HepG2 (cell line): Measurements from ENCODE around the gene EEF2. TPM values are rescaled to one million over a fixed set of nuclear protein-coding genes. Genes with fewer than 3 reads are reported as not detected.

ENCODE experiments used
- ATAC-seq: fragments of 200-7000 bp; cut with Tn5 transposase; 3 replicates; pipeline ENCODE4 v1.9.1; 2020; ENCODE audit warnings: mild to moderate bottlenecking, moderate library complexity
- BruUV-seq: library from RNA; stranded (reverse); fragments of 400-500 nt; replicated peaks from 2 replicates; lab custom pipeline; 2021; lab: Mats Ljungman, UMichigan
- CTCF ChIA-PET: fragments of 300-600 bp; formaldehyde crosslinking; extraction: SDS; loops from one replicate; lab custom pipeline; 2021; ENCODE audit warnings: low total read pairs, inconsistent platforms, low intra/inter-chr PET ratio; lab: Yijun Ruan, JAX
- POLR2A ChIA-PET: fragments of 350-600 bp; sonication (Branson Sonifier 250); formaldehyde crosslinking; loops from one replicate; lab custom pipeline; 2020; ENCODE audit warnings: antibody characterized with exemption, inconsistent platforms; lab: Yijun Ruan, JAX
- DNase-seq: peaks from one replicate; pipeline ENCODE4 v3.0.0-alpha.2; 2015; ENCODE audit warnings: low spot score
- FAIRE-seq: peaks from 3 replicates; lab custom pipeline; 2011; peaks lifted over from hg19 to GRCh38; lab: Jason Lieb, UNC
- H2AFZ ChIP-seq: one replicate; pipeline ENCODE4 v1.6.1; 2011; ENCODE audit warnings: low read length, inconsistent platforms
- H3K27ac ChIP-seq: fragments of 300-600 bp; 3 replicates; pipeline ENCODE4 v1.8.0; 2011; ENCODE audit warnings: mixed run types, mild to moderate bottlenecking, mixed read lengths, low read length, inconsistent platforms; ENCODE audit not compliant: insufficient read depth; ENCODE audit errors: extremely low read length
- H3K27me3 ChIP-seq, 2 experiments: fragments of 200-600 bp in 1 of 2; 2 replicates in 1 of 2; 3 replicates in 1 of 2; pipeline versions ENCODE4 v1.6.0 to v1.8.0; 2011; ENCODE audit warnings: low read length in 2 of 2, mild to moderate bottlenecking in 2 of 2, moderate library complexity in 2 of 2, inconsistent platforms in 1 of 2; ENCODE audit not compliant: insufficient read depth in 2 of 2, control insufficient read depth in 1 of 2
- H3K36me3 ChIP-seq, 2 experiments: fragments of 200-600 bp in 1 of 2; replicated peaks in 1 of 2; 2 replicates in 1 of 2; 3 replicates in 1 of 2; pipeline versions ENCODE4 v1.5.1 to v1.8.0; 2011; ENCODE audit warnings: low read length in 2 of 2, inconsistent platforms in 1 of 2; ENCODE audit not compliant: insufficient read depth in 2 of 2, control insufficient read depth in 1 of 2
- H3K4me1 ChIP-seq: 2 replicates; pipeline ENCODE4 v1.5.1; 2012; ENCODE audit warnings: low read length, inconsistent platforms; ENCODE audit not compliant: insufficient read depth
- H3K4me2 ChIP-seq: 2 replicates; pipeline ENCODE4 v1.6.0; 2011; ENCODE audit warnings: low read depth, low read length, inconsistent platforms
- H3K4me3 ChIP-seq, 3 experiments: fragments of 200-600 bp in 1 of 3; sonication (generic), shearing (Covaris generic) in 1 of 3; replicated peaks in 1 of 3; 2 replicates each; pipeline ENCODE4 v1.5.1; 2011 to 2016; ENCODE audit warnings: low read length in 3 of 3, inconsistent platforms in 2 of 3, low read depth in 2 of 3, mild to moderate bottlenecking in 2 of 3, control low read depth in 1 of 3, mixed read lengths in 1 of 3; ENCODE audit not compliant: insufficient read depth in 1 of 3
- H3K79me2 ChIP-seq: one replicate; pipeline ENCODE4 v1.6.1; 2011; ENCODE audit warnings: low read length, inconsistent platforms; ENCODE audit not compliant: insufficient read depth
- H3K9ac ChIP-seq: 2 replicates; pipeline ENCODE4 v1.6.0; 2011; ENCODE audit warnings: mild to moderate bottlenecking, low read depth, low read length, inconsistent platforms; ENCODE audit not compliant: insufficient read depth
- H3K9me3 ChIP-seq: 2 replicates; pipeline ENCODE4 v1.5.1; 2012; ENCODE audit warnings: mild to moderate bottlenecking, low read length
- H4K20me1 ChIP-seq: 2 replicates; pipeline ENCODE4 v1.6.0; 2011; ENCODE audit warnings: inconsistent platforms, mild to moderate bottlenecking, low read length, moderate library complexity; ENCODE audit not compliant: insufficient read depth
- AGO2 ChIP-seq: fragments of 200-400 bp; formaldehyde crosslinking; optimal IDR thresholded peaks from 2 replicates; pipeline ENCODE3; 2017; ENCODE audit warnings: mild to moderate bottlenecking, low read depth, low read length, moderate library complexity
- ARID5B ChIP-seq: IDR thresholded peaks from 2 replicates; pipeline ENCODE4 v1.4.0; 2020; ENCODE audit warnings: mild to moderate bottlenecking, missing genetic modification reagents
- GLMP ChIP-seq: sonication (generic); formaldehyde crosslinking; IDR thresholded peaks from 2 replicates; pipeline ENCODE4 v1.9.0; 2021; ENCODE audit warnings: missing genetic modification reagents, mild to moderate bottlenecking, borderline replicate concordance
- MAFK ChIP-seq, 2 experiments: IDR thresholded peaks in 1 of 2; conservative IDR thresholded peaks in 1 of 2; 2 replicates each; pipeline ENCODE4 v1.6.1; 2011; ENCODE audit warnings: improper control_type of control experiment in 2 of 2, low read length in 2 of 2
- WGBS: methylation state at CpG from one replicate; pipeline ENCODE4 v1.1.6; 2017; ENCODE audit warnings: low lambda C conversion rate; 5-methylcytosine and 5-hydroxymethylcytosine counted together
- in situ Hi-C: cut with HindIII; loops from 2 replicates; pipeline ENCODE4 v1.10.0; 2017; ENCODE audit warnings: low pct_unique_long_range_greater_than_20kb; ENCODE audit not compliant: extremely low pct_ligation_motif_present
- intact Hi-C: fragments of 100-400 bp; cut with micrococcal nuclease; formaldehyde crosslinking; loops from one replicate; pipeline ENCODE4 v1.10.0; 2022; ENCODE audit not compliant: unreplicated experiment
- polyA plus RNA-seq, 8 experiments: library from polyadenylated mRNA; depleted of rRNA in 3 of 8; stranded (reverse) in 7 of 8; unstranded in 1 of 8; fragments of >200 nt; fragmentation: Illumina TruSeq in 4 of 8; extraction: Trizol in 4 of 8; gene quantifications; 2 replicates each; pipeline versions ENCODE4 v1.2.1 to v1.2.3, GENCODE V29; 2011 to 2016; ENCODE audit warnings: low read depth in 4 of 8, missing spikeins in 1 of 8, mixed read lengths in 1 of 8; ENCODE audit not compliant: insufficient read depth in 1 of 8
- total RNA-seq, 5 experiments: library from RNA; depleted of rRNA; stranded (reverse); fragments of >200 nt; fragmentation: Illumina TruSeq; extraction: Trizol; gene quantifications; 2 replicates each; pipeline ENCODE4 v1.2.3, GENCODE V29; 2016; ENCODE audit warnings: low read depth in 1 of 5

EEF2 gene
- total and polyA plus RNA-seq, 2 of the 13 experiments (the other 11 are each of a cell fraction or from before 2014, with no cell fraction given) = 1,441 to 1,777 TPM

- Histone ChIP-seq H3K4me1 (peaks cover 8% of the 10 kb centered on the region; the same call in 1 of the 2 replicates), H4K20me1 (0 out of 2 replicates have a peak, but pooled peaks cover 9% of the 10 kb centered on the region), H3K9me3 (no peaks in the 10 kb centered on the region), H3K4me3 (no peak overlapping the region), H3K27me3 (no peaks in the 10 kb centered on the region), H2AFZ (no peak overlapping the region), H3K79me2 (peaks cover 16% of the 10 kb centered on the region)
- in situ Hi-C loops = no loop called here
- no peak for FAIRE-seq
- TF ChIP-seq AGO2 = peak; percentile 3
- TF ChIP-seq ARID5B (CRISPR knock-in tag) = no peak
- TF ChIP-seq GLMP (CRISPR knock-in tag) = no peak
- TF ChIP-seq MAFK (conservative IDR thresholded peaks at IDR 0.05 in 1 of 2, IDR thresholded peaks at IDR 0.05 in 1 of 2; ENCODE audit: low read length in 2 of 2) = no peak
- TF ChIP-seq, all 625 proteins: peak for 1
- ATAC-seq (no peak), DNase-seq (no peak)
- POLR2A ChIA-PET = no interaction called here
- 96% methylated on average over 19 of the region's 25 CpGs for WGBS
- H3K36me3 ChIP-seq = peaks cover 17 to 31% of the 10 kb centered on the region in 2 experiments; a peak in 4 of 5 replicates
- H3K27ac ChIP-seq = no peak overlapping the region
- CTCF ChIA-PET = no interaction called here
- H3K9ac ChIP-seq = no peak overlapping the region
- no TSS peak for BruUV-seq
- no peak overlapping the region for H3K4me2 ChIP-seq
- intact Hi-C loops = no loop called here
These were observed 29.6 kb upstream of the EEF2 start for GRCh38 chr19:4014541-4015491.
